GM12864 (cell line): ENCODE results near the gene DOCK3.

Experiments used
- DNase-seq: peaks from one replicate; pipeline ENCODE4 v3.0.0-alpha.2; 2011; ENCODE audit warnings: low read depth
- H3K4me3 ChIP-seq: 2 replicates; pipeline ENCODE4 v1.5.1; 2011; ENCODE audit warnings: mild to moderate bottlenecking, low read depth, low read length, control low read depth
- CTCF ChIP-seq: IDR thresholded peaks from 2 replicates; pipeline ENCODE4 v1.5.1; 2011; ENCODE audit warnings: low read depth, mild to moderate bottlenecking, moderate library complexity, low read length, control low read depth, inconsistent platforms; ENCODE audit errors: missing control alignments

Gene DOCK3

GRCh38 chr3:51340989-51341636 lies 666.4 kb downstream of the DOCK3 start:
- no peak for TF ChIP-seq CTCF
- H3K4me3 ChIP-seq, result no peak overlapping the region
- no peak for DNase-seq

- no peak overlapping the region for H3K4me3 ChIP-seq
- DNase-seq, result no peak
- no peak for TF ChIP-seq CTCF
These were observed 669.4 kb downstream of the DOCK3 start for GRCh38 chr3:51343918-51344687.

- no peak overlapping the region for H3K4me3 ChIP-seq
- no peak for TF ChIP-seq CTCF
- DNase-seq, result no peak
These were observed 676.0 kb downstream of the DOCK3 start for GRCh38 chr3:51350751-51351150.

GRCh38 chr3:51353131-51353530 lies 678.4 kb downstream of the DOCK3 start:
- no peak for DNase-seq
- no peak for TF ChIP-seq CTCF
- H3K4me3 ChIP-seq, result no peak overlapping the region

GRCh38 chr3:51353691-51354090 lies 679.0 kb downstream of the DOCK3 start:
- no peak for TF ChIP-seq CTCF
- DNase-seq, result no peak

GRCh38 chr3:51354172-51354571 lies 679.4 kb downstream of the DOCK3 start:
- TF ChIP-seq CTCF, result no peak
- no peak overlapping the region for H3K4me3 ChIP-seq
- no peak for DNase-seq

More at GRCh38 chr3:51353691-51354090, 679.0 kb downstream of the DOCK3 start:
- no peak overlapping the region for H3K4me3 ChIP-seq
